ENCODE measurements around the gene RASSF4. TPM values are rescaled to one million over a fixed set of nuclear protein-coding genes. Genes with fewer than 3 reads are reported as not detected.

RASSF4 gene
- total and polyA plus RNA-seq, 9 of the 15 experiments (the other 6 are each of a cell fraction or from before 2014, with no cell fraction given) = 0.01 to 0.62 (median 0.11) TPM; not detected in 3

DNA sequence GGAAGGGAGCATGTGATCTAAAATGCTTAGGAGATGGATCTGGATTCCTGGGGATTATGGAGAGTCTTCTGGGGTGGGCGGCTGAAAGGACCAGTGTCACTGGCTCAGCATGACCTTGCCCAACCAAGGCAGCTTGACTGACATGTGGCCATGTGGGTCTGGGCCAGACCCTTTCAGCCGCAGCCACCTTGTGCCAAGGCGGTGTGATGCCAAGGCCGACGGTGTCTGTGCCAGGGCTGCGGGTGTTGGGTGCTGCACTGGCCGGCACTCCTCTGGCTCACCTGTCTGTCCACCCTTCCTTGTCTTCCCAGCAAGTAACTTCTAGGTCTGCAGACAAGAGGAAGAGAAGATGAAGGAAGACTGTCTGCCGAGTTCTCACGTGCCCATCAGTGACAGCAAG lies 10.3 kb downstream of the RASSF4 start:
- intact Hi-C loops (cut with micrococcal nuclease) (no loop called here), in situ Hi-C loops (cut with MboI) (no loop called here)
- H3K79me2 ChIP-seq (ENCODE audit: control insufficient read depth, insufficient read depth, low read length) = no peaks in the 10 kb centered on the region
- FAIRE-seq (no peak), DNase-seq (ENCODE audit: extremely low read depth in 1 of 4, low spot score in 3 of 4) (no peak), ATAC-seq (no peak)
- no peaks in the 10 kb centered on the region for H3K9me3 ChIP-seq (replicated peaks; ENCODE audit: control insufficient read depth, insufficient read depth, low read depth, low read length)
- H3K9me1 ChIP-seq (ENCODE audit: control insufficient read depth, insufficient read depth, low read length) = no peaks in the 10 kb centered on the region
- no peak overlapping the region for H3K4me3 ChIP-seq
- no peaks in the 10 kb centered on the region for H3K36me3 ChIP-seq (ENCODE audit: control insufficient read depth, insufficient read depth, low read length)
- H3K4me2 ChIP-seq (ENCODE audit: insufficient read depth, low read length) = no peak overlapping the region
- no peak overlapping the region for H3K27ac ChIP-seq (ENCODE audit: extremely low read depth, low read depth, low read length)
- no peak overlapping the region for H3K9ac ChIP-seq (ENCODE audit: insufficient read depth in 1 of 2, low read depth in 2 of 2, low read length in 2 of 2)
- H3K27me3 ChIP-seq (ENCODE audit: control insufficient read depth in 2 of 2, insufficient read depth in 2 of 2, low read length in 2 of 2) = peaks cover 0 to 19% of the 10 kb centered on the region in 2 experiments; a peak in 2 of 5 replicates
- TF ChIP-seq RBM39 (optimal IDR thresholded peaks at IDR 0.05; ENCODE audit: low read depth, low read length) (no peak), SMARCA5 (IDR thresholded peaks at IDR 0.05) (no peak), ZBTB26 (CRISPR knock-in tag; IDR thresholded peaks at IDR 0.05) (no peak)
- TF ChIP-seq, protein P1, sequence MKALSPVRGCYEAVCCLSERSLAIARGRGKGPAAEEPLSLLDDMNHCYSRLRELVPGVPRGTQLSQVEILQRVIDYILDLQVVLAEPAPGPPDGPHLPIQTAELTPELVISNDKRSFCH (CRISPR knock-in tag; IDR thresholded peaks at IDR 0.05) = no peak
- TF ChIP-seq, protein P1 (tag; IDR thresholded peaks at IDR 0.05) = no peak
- H2AFZ ChIP-seq (ENCODE audit: low read depth, low read length) = no peak overlapping the region
- CTCF ChIA-PET (ENCODE audit: low intra/inter-chr PET ratio) = no interaction called here
- H3K4me1 ChIP-seq (replicated peaks in 1 of 2; ENCODE audit: control insufficient read depth in 2 of 2, insufficient read depth in 2 of 2, low read length in 2 of 2) = peaks cover 17 to 20% of the 10 kb centered on the region in 2 experiments
- POLR2A ChIA-PET = no interaction called here
- no TSS peak for BruUV-seq (replicated peaks)
- no peaks in the 10 kb centered on the region for H4K20me1 ChIP-seq (replicated peaks; ENCODE audit: control insufficient read depth, insufficient read depth, low read length)
- 33% methylated on average over 9 of the region's 9 CpGs for WGBS (ENCODE audit: insufficient coverage, low coverage, missing lambda C conversion rate)
